Neutrophil (primary cell): Measurements from ENCODE around the gene PARD3.

ENCODE experiments used
- H3K27ac ChIP-seq: fragments of 200-600 bp; sonication (generic); 2 replicates; pipeline ENCODE4 v1.5.1; 2016; ENCODE audit warnings: mild to moderate bottlenecking, moderate library complexity
- H3K27me3 ChIP-seq: fragments of 200-600 bp; sonication (generic); 2 replicates; pipeline ENCODE4 v1.6.0; 2016; ENCODE audit warnings: mild to moderate bottlenecking
- H3K36me3 ChIP-seq: fragments of 200-600 bp; sonication (generic); 2 replicates; pipeline ENCODE4 v1.5.1; 2017
- H3K4me1 ChIP-seq, 2 experiments: fragments of 200-600 bp in 1 of 2; sonication (generic) in 1 of 2; 1 replicate in 1 of 2; 2 replicates in 1 of 2; pipeline versions ENCODE4 v1.5.1 to v1.6.1; 2013 to 2016; ENCODE audit warnings: low read depth in 1 of 2, low read length in 1 of 2, mild to moderate bottlenecking in 1 of 2, moderate library complexity in 1 of 2; ENCODE audit not compliant: control insufficient read depth in 1 of 2, insufficient read depth in 1 of 2
- H3K4me3 ChIP-seq, 2 experiments: fragments of 200-600 bp in 1 of 2; sonication (generic) in 1 of 2; 1 replicate in 1 of 2; 2 replicates in 1 of 2; pipeline ENCODE4 v1.5.1; 2013 to 2016; ENCODE audit warnings: low read depth in 1 of 2, low read length in 1 of 2, mild to moderate bottlenecking in 1 of 2, moderate library complexity in 1 of 2
- H3K9me3 ChIP-seq: fragments of 200-600 bp; sonication (generic); 2 replicates; pipeline ENCODE4 v1.5.1; 2016
- TF ChIP-seq, protein P1 (sequence below): fragments of 200-600 bp; sonication (generic); IDR thresholded peaks from 2 replicates; pipeline ENCODE4 v1.5.1; 2016; ENCODE audit warnings: antibody characterized with exemption

PARD3 gene

DNA sequence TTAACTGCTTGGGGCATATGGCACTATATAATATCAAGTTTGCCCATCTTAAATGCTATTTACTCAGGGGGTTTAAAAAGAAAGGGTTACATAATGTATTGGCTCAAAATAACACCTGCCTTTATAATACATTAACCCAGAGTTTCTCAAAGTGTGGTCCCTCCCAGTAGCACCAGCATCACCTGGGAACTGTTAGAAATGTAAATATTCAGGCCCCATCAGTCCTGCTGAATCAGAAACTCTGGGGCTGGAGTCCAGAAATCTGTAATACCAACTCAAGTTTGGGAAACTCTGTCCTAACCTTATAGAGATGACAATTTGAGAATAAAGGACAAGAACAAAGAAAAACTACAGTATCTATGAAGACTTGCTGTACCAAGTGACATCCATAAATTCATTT lies 270.7 kb downstream of the PARD3 start:
- no peaks in the 10 kb centered on the region for H3K36me3 ChIP-seq

GRCh38 chr10:34543716-34544115 lies 271.4 kb downstream of the PARD3 start:
- H3K9me3 ChIP-seq: no peaks in the 10 kb centered on the region
- H3K4me1 ChIP-seq: no peaks in the 10 kb centered on the region
- H3K27me3 ChIP-seq: no peaks in the 10 kb centered on the region
- no peak overlapping the region for H3K27ac ChIP-seq
- TF ChIP-seq, protein P1, sequence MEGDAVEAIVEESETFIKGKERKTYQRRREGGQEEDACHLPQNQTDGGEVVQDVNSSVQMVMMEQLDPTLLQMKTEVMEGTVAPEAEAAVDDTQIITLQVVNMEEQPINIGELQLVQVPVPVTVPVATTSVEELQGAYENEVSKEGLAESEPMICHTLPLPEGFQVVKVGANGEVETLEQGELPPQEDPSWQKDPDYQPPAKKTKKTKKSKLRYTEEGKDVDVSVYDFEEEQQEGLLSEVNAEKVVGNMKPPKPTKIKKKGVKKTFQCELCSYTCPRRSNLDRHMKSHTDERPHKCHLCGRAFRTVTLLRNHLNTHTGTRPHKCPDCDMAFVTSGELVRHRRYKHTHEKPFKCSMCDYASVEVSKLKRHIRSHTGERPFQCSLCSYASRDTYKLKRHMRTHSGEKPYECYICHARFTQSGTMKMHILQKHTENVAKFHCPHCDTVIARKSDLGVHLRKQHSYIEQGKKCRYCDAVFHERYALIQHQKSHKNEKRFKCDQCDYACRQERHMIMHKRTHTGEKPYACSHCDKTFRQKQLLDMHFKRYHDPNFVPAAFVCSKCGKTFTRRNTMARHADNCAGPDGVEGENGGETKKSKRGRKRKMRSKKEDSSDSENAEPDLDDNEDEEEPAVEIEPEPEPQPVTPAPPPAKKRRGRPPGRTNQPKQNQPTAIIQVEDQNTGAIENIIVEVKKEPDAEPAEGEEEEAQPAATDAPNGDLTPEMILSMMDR: no peak
- no peak overlapping the region for H3K4me3 ChIP-seq
- no peaks in the 10 kb centered on the region for H3K36me3 ChIP-seq

More for the DNA sequence above, 270.7 kb downstream of the PARD3 start:
- no peak overlapping the region for H3K27ac ChIP-seq
- no peaks in the 10 kb centered on the region for H3K4me1 ChIP-seq
- TF ChIP-seq, protein P1: no peak
- H3K9me3 ChIP-seq: no peaks in the 10 kb centered on the region
- H3K27me3 ChIP-seq: no peaks in the 10 kb centered on the region
- H3K4me3 ChIP-seq: no peak overlapping the region

DNA sequence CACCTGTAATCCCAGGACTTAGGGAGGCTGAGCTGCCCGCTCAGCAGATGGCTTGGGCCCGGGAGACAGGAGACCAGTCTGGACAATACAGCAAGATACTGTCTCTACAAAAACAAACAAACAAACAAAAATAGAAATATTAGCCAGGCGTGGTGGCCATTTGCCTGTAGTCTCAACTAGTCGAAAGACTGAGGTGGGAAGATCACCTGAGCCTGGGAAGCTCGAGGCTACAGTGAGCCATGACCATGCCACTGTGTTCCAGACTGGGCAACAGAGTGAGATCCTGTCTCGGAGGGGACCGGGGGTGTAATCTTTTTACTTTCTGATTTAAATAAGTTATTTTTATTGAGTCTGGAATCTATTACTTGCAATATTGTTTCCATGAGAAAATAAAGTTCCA lies 274.6 kb downstream of the PARD3 start:
- Histone ChIP-seq H3K36me3 (no peaks in the 10 kb centered on the region), H3K9me3 (no peaks in the 10 kb centered on the region), H3K27me3 (no peaks in the 10 kb centered on the region), H3K4me1 (no peaks in the 10 kb centered on the region), H3K4me3 (no peak overlapping the region), H3K27ac (no peak overlapping the region)
- TF ChIP-seq, protein P1: no peak

DNA sequence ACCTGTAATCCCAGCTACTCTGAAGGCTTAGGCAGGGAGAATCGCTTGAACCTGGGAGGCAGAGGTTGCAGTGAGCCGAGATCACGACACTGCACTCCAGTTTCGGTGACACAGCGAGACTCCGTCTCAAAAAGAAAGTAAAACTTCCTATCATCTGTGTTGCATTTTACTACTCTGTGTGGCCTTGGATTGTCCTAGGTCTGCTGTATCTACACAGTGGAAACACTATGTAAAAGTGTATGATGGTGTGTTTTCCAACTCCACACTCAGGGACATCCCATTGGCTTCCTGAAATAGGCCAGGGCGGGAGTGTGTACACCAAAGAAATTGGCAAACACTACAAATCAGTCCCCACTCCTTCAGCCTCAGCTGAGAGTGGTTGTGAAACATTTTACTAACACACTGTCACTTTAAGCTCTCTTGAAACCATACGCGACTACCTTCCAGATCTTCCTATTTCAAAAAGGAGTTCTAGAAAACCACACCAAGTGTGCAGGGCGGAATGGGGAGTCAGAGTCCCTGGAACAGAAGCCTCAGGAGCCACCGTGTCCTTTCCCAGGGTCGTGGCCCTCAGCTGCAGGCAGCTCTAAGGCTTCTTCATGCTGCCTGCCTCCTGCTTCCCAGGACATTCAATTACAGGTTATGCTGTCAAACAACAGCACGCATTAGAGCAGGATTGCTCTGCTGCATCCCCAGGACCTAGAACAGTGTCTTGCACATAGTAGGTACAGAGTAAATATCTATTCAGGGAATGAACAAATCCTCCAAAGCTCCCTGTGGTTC lies 275.4 kb downstream of the PARD3 start:
- no peak overlapping the region for H3K4me3 ChIP-seq
- H3K4me1 ChIP-seq: no peaks in the 10 kb centered on the region
- H3K9me3 ChIP-seq: no peaks in the 10 kb centered on the region
- H3K27me3 ChIP-seq: no peaks in the 10 kb centered on the region
- TF ChIP-seq, protein P1: no peak
- H3K27ac ChIP-seq: no peak overlapping the region
- H3K36me3 ChIP-seq: no peaks in the 10 kb centered on the region

DNA sequence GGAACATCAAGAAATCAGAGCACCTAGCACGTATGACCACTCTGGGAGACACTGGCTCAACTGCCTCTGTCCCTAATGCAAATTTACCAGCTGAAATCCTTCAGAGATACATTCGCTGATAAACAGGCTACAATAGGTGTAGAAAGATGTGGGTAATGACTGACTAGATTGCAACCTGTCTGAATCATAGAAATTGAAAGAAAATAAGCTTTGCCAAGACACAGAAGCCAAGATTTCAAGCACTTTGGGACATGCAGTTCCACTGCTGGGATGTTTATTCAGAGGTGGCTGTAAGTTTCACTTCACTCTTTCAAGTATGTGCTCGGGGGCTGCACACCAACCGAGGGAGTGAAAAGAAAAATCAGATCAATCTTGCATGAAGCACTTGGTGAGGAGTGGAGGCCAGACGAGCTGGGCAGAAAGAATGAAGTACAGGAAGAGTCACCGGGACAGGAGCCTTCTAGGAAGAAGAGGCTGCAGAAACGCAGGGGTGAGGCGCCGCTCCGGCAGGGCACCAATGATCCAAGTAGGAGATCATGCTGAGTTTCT lies 276.7 kb downstream of the PARD3 start:
- TF ChIP-seq, protein P1: no peak
- H3K4me1 ChIP-seq: no peaks in the 10 kb centered on the region
- no peak overlapping the region for H3K4me3 ChIP-seq
- H3K27ac ChIP-seq: no peak overlapping the region
- H3K27me3 ChIP-seq: no peaks in the 10 kb centered on the region
- H3K9me3 ChIP-seq: no peaks in the 10 kb centered on the region
- no peaks in the 10 kb centered on the region for H3K36me3 ChIP-seq
